Calu3 (cell line): ENCODE results near the gene RIF1. TPM values are rescaled to one million over a fixed set of nuclear protein-coding genes. Genes with fewer than 3 reads are reported as not detected.

ENCODE experiments used
- BruUV-seq: library from RNA; stranded (reverse); fragments of 400-500 nt; replicated peaks from 2 replicates; lab custom pipeline; 2021; lab: Mats Ljungman, UMichigan
- CTCF ChIA-PET: fragments of 300-600 bp; sonication (Branson Sonifier 250); formaldehyde crosslinking; loops from one replicate; lab custom pipeline; 2022; ENCODE audit warnings: antibody characterized with exemption; lab: Charles Lee
- DNase-seq: peaks from one replicate; pipeline ENCODE4 v3.0.0; 2022
- H3K27ac Mint-ChIP-seq: one replicate; pipeline ENCODE4 v1.8.0; 2022; ENCODE audit warnings: mixed read lengths; ENCODE audit not compliant: unreplicated experiment
- H3K27me3 Mint-ChIP-seq: one replicate; pipeline ENCODE4 v1.8.0; 2022; ENCODE audit warnings: mixed read lengths; ENCODE audit not compliant: unreplicated experiment
- H3K36me3 Mint-ChIP-seq: one replicate; pipeline ENCODE4 v1.8.0; 2022; ENCODE audit warnings: mild to moderate bottlenecking, moderate library complexity, mixed read lengths; ENCODE audit not compliant: insufficient read depth, unreplicated experiment
- H3K4me1 Mint-ChIP-seq: one replicate; pipeline ENCODE4 v1.8.0; 2022; ENCODE audit warnings: mild to moderate bottlenecking, low read depth, mixed read lengths; ENCODE audit not compliant: unreplicated experiment
- H3K4me3 Mint-ChIP-seq: one replicate; pipeline ENCODE4 v1.8.0; 2022; ENCODE audit warnings: mild to moderate bottlenecking, low read depth, moderate library complexity, mixed read lengths; ENCODE audit not compliant: unreplicated experiment
- H3K9me3 Mint-ChIP-seq: one replicate; pipeline ENCODE4 v1.8.0; 2022; ENCODE audit warnings: low read depth, mixed read lengths; ENCODE audit not compliant: unreplicated experiment
- intact Hi-C: fragments of 100-400 bp; cut with micrococcal nuclease; formaldehyde crosslinking; loops from one replicate; pipeline ENCODE4 v1.10.0; 2022; ENCODE audit not compliant: unreplicated experiment
- total RNA-seq: library from RNA; stranded (reverse); gene quantifications from 2 replicates; pipeline ENCODE4 v1.2.3, GENCODE V29; 2022
- TF ChIP-seq, protein P1 (sequence below): fragments of 200-600 bp; IDR thresholded peaks from one replicate; pipeline ENCODE4 v1.8.0; 2022; ENCODE audit warnings: antibody characterized with exemption; ENCODE audit not compliant: unreplicated experiment

RIF1 gene
- total RNA-seq, 1 experiment from 2014 or later, result 78.1 TPM

- no peak overlapping the region for H3K27ac Mint-ChIP-seq
- H3K9me3 Mint-ChIP-seq, result no peaks in the 10 kb centered on the region
- H3K27me3 Mint-ChIP-seq, result no peaks in the 10 kb centered on the region
- peaks cover 42% of the 10 kb centered on the region for H3K36me3 Mint-ChIP-seq
- CTCF ChIA-PET, result no interaction called here
- intact Hi-C loops, result no loop called here
- no peak overlapping the region for H3K4me3 Mint-ChIP-seq
- no peaks in the 10 kb centered on the region for H3K4me1 Mint-ChIP-seq
- DNase-seq, result no peak
- BruUV-seq, result no TSS peak
- TF ChIP-seq, protein P1, sequence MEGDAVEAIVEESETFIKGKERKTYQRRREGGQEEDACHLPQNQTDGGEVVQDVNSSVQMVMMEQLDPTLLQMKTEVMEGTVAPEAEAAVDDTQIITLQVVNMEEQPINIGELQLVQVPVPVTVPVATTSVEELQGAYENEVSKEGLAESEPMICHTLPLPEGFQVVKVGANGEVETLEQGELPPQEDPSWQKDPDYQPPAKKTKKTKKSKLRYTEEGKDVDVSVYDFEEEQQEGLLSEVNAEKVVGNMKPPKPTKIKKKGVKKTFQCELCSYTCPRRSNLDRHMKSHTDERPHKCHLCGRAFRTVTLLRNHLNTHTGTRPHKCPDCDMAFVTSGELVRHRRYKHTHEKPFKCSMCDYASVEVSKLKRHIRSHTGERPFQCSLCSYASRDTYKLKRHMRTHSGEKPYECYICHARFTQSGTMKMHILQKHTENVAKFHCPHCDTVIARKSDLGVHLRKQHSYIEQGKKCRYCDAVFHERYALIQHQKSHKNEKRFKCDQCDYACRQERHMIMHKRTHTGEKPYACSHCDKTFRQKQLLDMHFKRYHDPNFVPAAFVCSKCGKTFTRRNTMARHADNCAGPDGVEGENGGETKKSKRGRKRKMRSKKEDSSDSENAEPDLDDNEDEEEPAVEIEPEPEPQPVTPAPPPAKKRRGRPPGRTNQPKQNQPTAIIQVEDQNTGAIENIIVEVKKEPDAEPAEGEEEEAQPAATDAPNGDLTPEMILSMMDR, result no peak
Measured at GRCh38 chr2:151472966-151473365, 63.3 kb downstream of the RIF1 start.

DNA sequence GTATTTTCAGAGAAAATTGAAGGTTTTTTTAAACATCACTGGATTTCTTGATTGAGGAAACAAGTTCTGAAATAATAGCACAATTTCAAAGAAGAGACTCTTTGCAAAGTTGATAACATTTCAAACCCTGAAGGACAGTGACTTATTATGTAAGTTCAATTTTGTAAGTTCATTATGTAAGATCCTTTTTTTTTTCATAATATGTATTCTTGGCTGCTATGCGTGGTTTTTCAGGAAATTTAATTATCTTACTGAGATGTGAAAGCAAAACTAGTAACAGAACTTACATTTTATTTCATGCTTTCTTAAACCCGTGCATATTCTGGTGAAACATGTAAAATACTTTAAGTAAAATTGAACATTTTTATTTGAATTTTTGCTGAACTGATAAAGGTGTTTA lies 65.4 kb downstream of the RIF1 start:
- BruUV-seq, result no TSS peak
- no peaks in the 10 kb centered on the region for H3K27me3 Mint-ChIP-seq
- H3K27ac Mint-ChIP-seq, result no peak overlapping the region
- intact Hi-C loops, result no loop called here
- CTCF ChIA-PET, result no interaction called here
- no peak overlapping the region for H3K4me3 Mint-ChIP-seq
- no peak for DNase-seq
- no peaks in the 10 kb centered on the region for H3K9me3 Mint-ChIP-seq
- TF ChIP-seq, protein P1, result no peak
- H3K36me3 Mint-ChIP-seq, result peaks cover 48% of the 10 kb centered on the region
- no peaks in the 10 kb centered on the region for H3K4me1 Mint-ChIP-seq

GRCh38 chr2:151476287-151476686 lies 66.6 kb downstream of the RIF1 start:
- intact Hi-C loops, result no loop called here
- Mint-ChIP-seq H3K27ac (no peak overlapping the region), H3K4me3 (no peak overlapping the region), H3K4me1 (no peaks in the 10 kb centered on the region), H3K27me3 (no peaks in the 10 kb centered on the region), H3K9me3 (no peaks in the 10 kb centered on the region), H3K36me3 (peaks cover 45% of the 10 kb centered on the region)
- DNase-seq, result no peak
- no TSS peak for BruUV-seq
- CTCF ChIA-PET, result no interaction called here
- TF ChIP-seq, protein P1, result no peak

DNA sequence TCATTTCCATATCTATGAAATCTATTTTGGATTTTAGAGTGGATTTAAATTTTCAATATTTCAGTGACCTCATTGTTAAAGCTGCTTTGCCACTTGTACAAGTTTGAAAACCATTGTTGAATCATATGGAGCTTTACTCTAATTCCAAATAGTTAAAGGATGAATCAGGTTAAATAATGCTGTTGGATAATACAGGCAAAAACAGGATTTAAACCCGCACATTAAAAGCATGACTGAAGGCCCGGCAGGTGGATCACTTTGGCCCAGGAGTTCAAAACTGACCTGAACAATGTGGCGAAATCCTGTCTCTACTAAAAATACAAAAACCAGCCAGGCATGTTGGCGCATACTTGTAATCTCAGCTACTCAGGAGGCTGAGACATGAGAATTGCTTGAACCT lies 68.3 kb downstream of the RIF1 start:
- H3K27ac Mint-ChIP-seq, result no peak overlapping the region
- no peaks in the 10 kb centered on the region for H3K4me1 Mint-ChIP-seq
- H3K4me3 Mint-ChIP-seq, result no peak overlapping the region
- H3K36me3 Mint-ChIP-seq, result peaks cover 39% of the 10 kb centered on the region
- intact Hi-C loops, result no loop called here
- DNase-seq, result no peak
- TF ChIP-seq, protein P1, result no peak
- H3K27me3 Mint-ChIP-seq, result no peaks in the 10 kb centered on the region
- no peaks in the 10 kb centered on the region for H3K9me3 Mint-ChIP-seq
- no TSS peak for BruUV-seq
- CTCF ChIA-PET, result interaction anchor here (0.7 kb wide), 1 partner anchor 786 kb away, joined by 4 read pairs; no protein-coding TSS in a partner anchor
